Measurements from ENCODE around the gene JPH4.
A peak's percentile ranks its signal among the peaks of the same experiment; 100 is the strongest.
"Not testable (repeated sequence)": the region's sequence is repeated elsewhere in the genome, so short reads cannot be mapped to it uniquely, and the experiment has no call there.

Gene JPH4

GRCh38 chr14:23589606-23590005 lies 11.0 kb upstream of the JPH4 start:
- no peaks in the 10 kb centered on the region for H3K36me3 ChIP-seq (ENCODE audit: control insufficient read depth, insufficient read depth, low read length)
- no peaks in the 10 kb centered on the region for H3K79me2 ChIP-seq
- H3K9ac ChIP-seq, result no peak overlapping the region
- no peaks in the 10 kb centered on the region for H3K9me3 ChIP-seq (ENCODE audit: control insufficient read depth, low read length)
- no peak overlapping the region for H3K4me2 ChIP-seq (ENCODE audit: low read length)
- TF ChIP-seq, protein P1, sequence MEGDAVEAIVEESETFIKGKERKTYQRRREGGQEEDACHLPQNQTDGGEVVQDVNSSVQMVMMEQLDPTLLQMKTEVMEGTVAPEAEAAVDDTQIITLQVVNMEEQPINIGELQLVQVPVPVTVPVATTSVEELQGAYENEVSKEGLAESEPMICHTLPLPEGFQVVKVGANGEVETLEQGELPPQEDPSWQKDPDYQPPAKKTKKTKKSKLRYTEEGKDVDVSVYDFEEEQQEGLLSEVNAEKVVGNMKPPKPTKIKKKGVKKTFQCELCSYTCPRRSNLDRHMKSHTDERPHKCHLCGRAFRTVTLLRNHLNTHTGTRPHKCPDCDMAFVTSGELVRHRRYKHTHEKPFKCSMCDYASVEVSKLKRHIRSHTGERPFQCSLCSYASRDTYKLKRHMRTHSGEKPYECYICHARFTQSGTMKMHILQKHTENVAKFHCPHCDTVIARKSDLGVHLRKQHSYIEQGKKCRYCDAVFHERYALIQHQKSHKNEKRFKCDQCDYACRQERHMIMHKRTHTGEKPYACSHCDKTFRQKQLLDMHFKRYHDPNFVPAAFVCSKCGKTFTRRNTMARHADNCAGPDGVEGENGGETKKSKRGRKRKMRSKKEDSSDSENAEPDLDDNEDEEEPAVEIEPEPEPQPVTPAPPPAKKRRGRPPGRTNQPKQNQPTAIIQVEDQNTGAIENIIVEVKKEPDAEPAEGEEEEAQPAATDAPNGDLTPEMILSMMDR (IDR thresholded peaks at IDR 0.05), result no peak
- H2AFZ ChIP-seq, result peak overlapping the region; percentile 83
- no peaks in the 10 kb centered on the region for H3K27me3 ChIP-seq (ENCODE audit: control insufficient read depth, insufficient read depth, low read length)
- H3K27ac ChIP-seq, result no peak overlapping the region
- H3K4me3 ChIP-seq (ENCODE audit: low read depth, low read length), result no peak overlapping the region
- H3K4me1 ChIP-seq, result peaks cover 7% of the 10 kb centered on the region

DNA sequence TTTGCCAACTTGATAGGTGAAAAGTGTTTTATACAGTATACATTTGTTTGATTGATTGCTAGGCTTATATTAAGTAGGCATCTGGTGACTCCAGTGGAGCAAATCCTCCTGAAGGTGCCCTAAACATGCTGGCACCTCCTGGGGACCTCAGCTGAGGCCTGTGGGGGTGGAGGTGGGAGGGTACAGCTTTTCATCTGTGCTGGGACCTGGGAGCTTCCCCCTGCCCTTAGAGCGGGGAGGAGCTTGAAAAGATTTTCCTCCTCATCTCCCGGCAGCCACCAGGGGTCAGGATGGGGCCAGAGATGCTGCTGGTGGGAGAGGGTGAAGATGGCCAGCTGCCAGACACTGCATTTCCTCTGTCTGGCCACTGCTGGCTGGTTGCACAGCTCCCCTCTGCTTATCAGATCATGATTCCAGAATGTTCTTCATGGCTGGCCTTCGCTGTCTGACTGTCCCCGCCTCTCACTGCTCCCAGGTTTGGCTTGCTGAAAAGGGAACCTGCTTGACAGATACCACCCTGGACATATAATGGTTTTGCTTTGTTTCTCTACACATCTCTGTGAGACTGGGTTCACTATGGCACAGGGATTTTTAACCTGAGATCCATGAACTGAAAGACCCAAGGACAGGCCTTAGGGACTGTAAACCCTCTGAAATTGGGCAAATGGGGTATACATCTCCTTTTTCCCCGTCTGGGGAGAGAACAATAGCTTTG lies 10.5 kb upstream of the JPH4 start:
- TF ChIP-seq, protein P1 (IDR thresholded peaks at IDR 0.05), result peak; percentile 88
- Histone ChIP-seq H3K4me3 (ENCODE audit: low read depth, low read length) (no peak overlapping the region), H3K27me3 (ENCODE audit: control insufficient read depth, insufficient read depth, low read length) (no peaks in the 10 kb centered on the region), H3K27ac (no peak overlapping the region), H3K4me2 (ENCODE audit: low read length) (no peak overlapping the region), H3K36me3 (ENCODE audit: control insufficient read depth, insufficient read depth, low read length) (no peaks in the 10 kb centered on the region), H3K4me1 (peaks cover 7% of the 10 kb centered on the region), H3K9ac (no peak overlapping the region), H3K9me3 (ENCODE audit: control insufficient read depth, low read length) (no peaks in the 10 kb centered on the region), H3K79me2 (no peaks in the 10 kb centered on the region), H2AFZ (peak overlapping the region; percentile 83)

DNA sequence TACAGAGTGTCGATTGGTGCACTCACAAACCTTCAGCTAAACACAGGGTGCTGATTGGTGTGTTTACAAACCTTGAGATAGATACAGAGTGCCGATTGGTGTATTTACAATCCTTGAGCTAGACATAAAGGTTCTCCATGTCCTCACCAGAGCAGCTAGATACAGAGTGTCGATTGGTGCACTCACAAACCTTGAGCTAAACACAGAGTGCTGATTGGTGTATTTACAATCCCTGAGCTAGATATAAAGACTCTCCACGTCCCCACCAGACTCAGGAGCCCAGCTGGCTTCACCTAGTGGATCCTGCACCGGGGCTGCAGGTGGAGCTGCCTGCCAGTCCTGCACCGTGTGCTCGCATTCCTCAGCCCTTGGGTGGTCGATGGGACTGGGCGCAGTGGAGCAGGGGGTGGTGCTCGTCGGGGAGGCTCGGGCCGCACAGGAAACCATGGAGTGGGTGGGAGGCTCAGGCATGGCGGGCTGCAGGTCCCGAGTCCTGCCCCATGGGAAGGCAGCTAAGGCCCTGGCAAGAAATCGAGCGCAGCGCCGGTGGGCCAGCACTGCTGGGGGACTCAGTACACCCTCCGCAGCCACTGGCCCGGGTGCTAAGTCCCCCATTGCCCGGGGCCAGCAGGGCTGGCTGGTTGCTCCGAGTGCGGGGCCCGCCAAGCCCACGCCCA lies 6.1 kb upstream of the JPH4 start:
- not testable (repeated sequence) for H3K9ac ChIP-seq; H3K79me2 ChIP-seq; H3K27me3 ChIP-seq (ENCODE audit: control insufficient read depth, insufficient read depth, low read length); H3K36me3 ChIP-seq (ENCODE audit: control insufficient read depth, insufficient read depth, low read length); H3K4me2 ChIP-seq (ENCODE audit: low read length); H3K27ac ChIP-seq; H3K9me3 ChIP-seq (ENCODE audit: control insufficient read depth, low read length); H3K4me1 ChIP-seq; H3K4me3 ChIP-seq (ENCODE audit: low read depth, low read length); H2AFZ ChIP-seq

- not testable (repeated sequence) for H3K9me3 ChIP-seq (ENCODE audit: control insufficient read depth, low read length); H3K79me2 ChIP-seq; H3K27me3 ChIP-seq (ENCODE audit: control insufficient read depth, insufficient read depth, low read length); H3K9ac ChIP-seq; H2AFZ ChIP-seq; H3K36me3 ChIP-seq (ENCODE audit: control insufficient read depth, insufficient read depth, low read length); H3K27ac ChIP-seq; H3K4me1 ChIP-seq; H3K4me3 ChIP-seq (ENCODE audit: low read depth, low read length); H3K4me2 ChIP-seq (ENCODE audit: low read length)
Observed at GRCh38 chr14:23583761-23584526, 5.4 kb upstream of the JPH4 start.

DNA sequence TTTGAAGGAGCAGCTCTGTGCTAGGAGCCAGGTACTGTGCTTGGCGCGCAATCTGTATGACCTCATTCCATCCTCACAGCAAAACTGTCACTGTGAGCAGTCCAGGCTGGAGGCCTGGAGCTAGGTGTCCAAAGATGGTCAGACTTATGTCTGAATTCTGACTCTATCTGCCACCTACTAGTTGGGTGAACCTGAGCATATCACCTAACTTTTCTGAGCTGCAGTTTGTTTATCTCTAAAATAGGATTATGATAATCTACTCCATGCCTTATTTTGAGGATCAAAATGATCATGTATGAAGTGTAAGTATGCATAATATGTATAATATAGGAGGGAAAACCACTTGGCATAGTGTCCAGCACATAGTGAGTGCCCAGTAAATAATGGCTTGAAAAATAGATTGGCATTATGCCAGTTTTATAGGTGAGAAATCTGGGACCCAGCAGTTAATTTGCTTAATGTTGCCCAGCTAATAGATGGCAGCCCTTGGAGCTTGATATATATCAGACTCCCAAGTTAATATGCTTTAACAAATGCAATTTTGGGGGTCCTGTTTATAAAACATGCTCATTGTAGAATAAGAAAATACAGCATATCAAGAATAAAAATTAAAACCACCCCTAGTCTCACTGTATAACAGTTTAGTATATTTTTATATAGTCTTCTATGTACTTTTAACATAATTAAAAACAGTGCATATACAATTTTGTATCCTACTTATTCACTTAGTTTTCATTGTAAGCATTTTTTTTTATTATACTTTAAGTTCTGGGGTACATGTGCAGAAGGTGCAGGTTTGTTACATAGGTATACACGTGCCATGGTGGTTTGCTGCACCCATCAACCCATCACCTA lies 4.5 kb upstream of the JPH4 start:
- Histone ChIP-seq H3K4me1 (peaks cover 4% of the 10 kb centered on the region), H3K79me2 (no peaks in the 10 kb centered on the region), H3K4me2 (ENCODE audit: low read length) (no peak overlapping the region), H3K4me3 (ENCODE audit: low read depth, low read length) (no peak overlapping the region), H3K27ac (no peak overlapping the region), H3K9ac (no peak overlapping the region), H3K9me3 (ENCODE audit: control insufficient read depth, low read length) (no peaks in the 10 kb centered on the region), H2AFZ (no peak overlapping the region), H3K36me3 (ENCODE audit: control insufficient read depth, insufficient read depth, low read length) (no peaks in the 10 kb centered on the region), H3K27me3 (ENCODE audit: control insufficient read depth, insufficient read depth, low read length) (no peaks in the 10 kb centered on the region)
- TF ChIP-seq, protein P1 (IDR thresholded peaks at IDR 0.05), result no peak

All from parathyroid adenoma (tissue), 2 donors.